B cell (primary cell): ENCODE data around the gene OGDHL. TPM values are rescaled to one million over a fixed set of nuclear protein-coding genes. Genes with fewer than 3 reads are reported as not detected.

Source experiments
- ATAC-seq: fragments of 200-7000 bp; cut with Tn5 transposase; one replicate; pipeline ENCODE4 v1.10.0; 2021; ENCODE audit warnings: low read depth, mild to moderate bottlenecking, moderate number of reproducible peaks, moderate library complexity
- CTCF ChIA-PET: fragments of 350-600 bp; sonication (Branson Sonifier 250); formaldehyde crosslinking; loops from one replicate; lab custom pipeline; 2021; ENCODE audit warnings: antibody characterized with exemption, inconsistent platforms; lab: Charles Lee
- POLR2A ChIA-PET: fragments of 350-600 bp; sonication (Branson Sonifier 250); formaldehyde crosslinking; loops from one replicate; lab custom pipeline; 2021; ENCODE audit warnings: antibody characterized with exemption; lab: Charles Lee
- DNase-seq: peaks from one replicate; pipeline ENCODE4 v3.0.0; 2013
- H2AFZ ChIP-seq: 2 replicates; pipeline ENCODE4 v1.6.1; 2012; ENCODE audit warnings: mild to moderate bottlenecking, low read depth, low read length; ENCODE audit not compliant: insufficient read depth, poor library complexity, severe bottlenecking
- H3K27ac ChIP-seq, 2 donors: 1 replicate in 1 of 2; 2 replicates in 1 of 2; pipeline ENCODE4 v1.5.1; 2012 to 2013; ENCODE audit warnings: low read length in 2 of 2, mild to moderate bottlenecking in 2 of 2, moderate library complexity in 1 of 2
- H3K27me3 ChIP-seq, 4 experiments: fragments of 200-600 bp in 1 of 4; sonication (generic) in 1 of 4; replicated peaks in 1 of 4; 1 replicate in 2 of 4; 2 replicates in 2 of 4; pipeline versions ENCODE4 v1.6.1 to v1.7.0; 2013 to 2016; ENCODE audit warnings: low read length in 3 of 4, mild to moderate bottlenecking in 2 of 4, mixed read lengths in 1 of 4, moderate library complexity in 1 of 4; ENCODE audit not compliant: insufficient read depth in 4 of 4, control insufficient read depth in 3 of 4; ENCODE audit errors: control extremely low read depth in 1 of 4
- H3K36me3 ChIP-seq, 2 experiments: replicated peaks in 1 of 2; 1 replicate in 1 of 2; 2 replicates in 1 of 2; pipeline versions ENCODE4 v1.6.1 to v1.7.1; 2013; ENCODE audit warnings: low read length in 1 of 2; ENCODE audit not compliant: insufficient read depth in 2 of 2, control insufficient read depth in 1 of 2; ENCODE audit errors: control extremely low read depth in 1 of 2, extremely low read depth in 1 of 2
- H3K4me1 ChIP-seq, 2 donors: fragments of 200-600 bp in 1 of 2; sonication (generic) in 1 of 2; 1 replicate in 1 of 2; 2 replicates in 1 of 2; pipeline versions ENCODE4 v1.5.1 to v1.6.1; 2013 to 2017; ENCODE audit warnings: low read length in 2 of 2; ENCODE audit not compliant: control insufficient read depth in 2 of 2, insufficient read depth in 2 of 2
- H3K4me2 ChIP-seq: replicated peaks from 2 replicates; pipeline ENCODE3; 2012; ENCODE audit warnings: mild to moderate bottlenecking, low read depth, low read length; ENCODE audit not compliant: poor library complexity, severe bottlenecking
- H3K4me3 ChIP-seq, 5 experiments: fragments of 200-600 bp in 1 of 5; sonication (generic) in 1 of 5; 1 replicate in 3 of 5; 2 replicates in 2 of 5; pipeline versions ENCODE4 v1.5.1 to v1.7.0; 2011 to 2016; ENCODE audit warnings: low read length in 4 of 5, mild to moderate bottlenecking in 4 of 5, low read depth in 2 of 5, control low read depth in 1 of 5, moderate library complexity in 1 of 5; ENCODE audit not compliant: insufficient read depth in 1 of 5; ENCODE audit errors: control extremely low read depth in 1 of 5, extremely low read depth in 1 of 5
- H3K79me2 ChIP-seq: fragments of 200-600 bp; sonication (generic); one replicate; pipeline ENCODE4 v1.6.0; 2016; ENCODE audit warnings: low read length; ENCODE audit not compliant: control insufficient read depth, insufficient read depth
- H3K9ac ChIP-seq: fragments of 200-600 bp; sonication (generic); 2 replicates; pipeline ENCODE4 v1.6.1; 2017; ENCODE audit warnings: mild to moderate bottlenecking, low read length, moderate library complexity
- H3K9me3 ChIP-seq, 3 donors: one replicate each; pipeline versions ENCODE4 v1.6.1 to v1.7.1; 2013; ENCODE audit warnings: low read length in 2 of 3; ENCODE audit not compliant: control insufficient read depth in 2 of 3, insufficient read depth in 1 of 3; ENCODE audit errors: control extremely low read depth in 1 of 3
- H4K20me1 ChIP-seq: 2 replicates; pipeline ENCODE4 v1.6.0; 2012; ENCODE audit warnings: mild to moderate bottlenecking, low read length; ENCODE audit not compliant: insufficient read depth, control insufficient read depth, poor library complexity, severe bottlenecking
- H3K27ac Mint-ChIP-seq: one replicate; pipeline ENCODE4 v1.8.0; 2021; ENCODE audit warnings: mixed read lengths
- H3K27me3 Mint-ChIP-seq: one replicate; pipeline ENCODE4 v1.8.0; 2021; ENCODE audit warnings: mixed read lengths
- H3K4me1 Mint-ChIP-seq: one replicate; pipeline ENCODE4 v1.8.0; 2021; ENCODE audit warnings: mixed read lengths
- H3K4me3 Mint-ChIP-seq: one replicate; pipeline ENCODE4 v1.8.0; 2021; ENCODE audit warnings: mixed read lengths
- H3K9me3 Mint-ChIP-seq: one replicate; pipeline ENCODE4 v1.8.0; 2022; ENCODE audit warnings: mixed read lengths; ENCODE audit not compliant: insufficient read depth
- EZH2 ChIP-seq: IDR thresholded peaks from 2 replicates; pipeline ENCODE4 v1.6.1; 2012; ENCODE audit warnings: borderline replicate concordance, low read depth, mild to moderate bottlenecking, moderate library complexity, low read length; ENCODE audit not compliant: insufficient read depth, poor library complexity, severe bottlenecking
- WGBS: methylation state at CpG from one replicate; pipeline ENCODE4 v1.1.5; 2013; ENCODE audit warnings: missing lambda C conversion rate; ENCODE audit not compliant: insufficient coverage; 5-methylcytosine and 5-hydroxymethylcytosine counted together
- intact Hi-C: fragments of 100-400 bp; cut with micrococcal nuclease; formaldehyde crosslinking; loops from one replicate; pipeline ENCODE4 v1.10.0; 2022
- polyA plus RNA-seq: library from polyadenylated mRNA; depleted of rRNA; stranded (reverse); fragments of >200 nt; gene quantifications from 2 replicates; pipeline ENCODE4 v1.2.3, GENCODE V29; 2012
- total RNA-seq, 2 donors: library from RNA; stranded (reverse); fragments of 120-200 nt in 1 of 2; gene quantifications; 1 replicate in 1 of 2; 2 replicates in 1 of 2; pipeline versions ENCODE4 v1.2.3 to v1.2.4, GENCODE V29; 2013 to 2022
- TF ChIP-seq, protein P1 (sequence below): fragments of 200-600 bp; IDR thresholded peaks from one replicate; pipeline ENCODE4 v1.8.0; 2022; ENCODE audit warnings: antibody characterized with exemption, mild to moderate bottlenecking

Gene OGDHL
- total and polyA plus RNA-seq, 2 donors (not counting 1 experiment from before 2014, with no cell fraction given): not detected

DNA sequence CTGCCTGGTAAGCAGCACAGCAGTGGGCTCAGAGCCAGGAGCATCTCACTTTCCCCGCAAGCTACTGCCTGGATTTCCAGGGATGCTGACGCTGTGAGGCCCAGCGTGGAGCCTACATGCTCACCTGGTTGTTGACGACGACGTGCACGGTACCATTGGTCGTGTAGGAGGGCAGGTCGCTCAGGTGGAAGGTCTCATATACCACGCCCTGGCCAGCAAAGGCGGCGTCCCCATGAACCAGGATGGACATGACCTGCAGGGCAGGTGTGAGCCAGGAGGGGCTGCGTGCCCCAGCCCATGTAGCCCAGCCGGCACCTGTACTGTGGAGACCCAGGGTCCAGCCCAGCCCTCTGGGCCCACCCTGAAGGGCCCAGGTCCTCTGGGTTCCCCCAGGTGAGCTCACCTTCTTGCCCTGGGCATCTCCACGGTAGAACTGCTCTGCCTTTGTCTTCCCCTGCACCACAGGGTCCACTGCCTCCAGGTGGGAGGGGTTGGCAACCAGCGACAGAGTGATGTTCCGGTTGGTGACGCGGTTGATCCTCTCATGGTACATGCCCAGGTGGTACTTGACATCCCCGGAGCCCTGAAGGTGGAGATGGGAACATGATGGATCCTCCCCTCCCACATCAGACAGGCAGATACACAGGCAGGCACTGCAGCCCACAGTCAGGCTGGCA is 15.4 kb downstream of the OGDHL start:
- Histone ChIP-seq H4K20me1 (no peaks in the 10 kb centered on the region), H3K79me2 (no peaks in the 10 kb centered on the region), H2AFZ (no peak overlapping the region), H3K9ac (no peak overlapping the region), H3K9me3 (peaks cover 0 to 5% (median 0%) of the 10 kb centered on the region in 3 donors), H3K4me3 (no peak overlapping the region), H3K27ac (no peak overlapping the region), H3K4me2 (no peak overlapping the region), H3K27me3 (no peaks in the 10 kb centered on the region), H3K36me3 (no peaks in the 10 kb centered on the region), H3K4me1 (no peaks in the 10 kb centered on the region)
- ATAC-seq (no peak), DNase-seq (no peak)
- no peaks in the 10 kb centered on the region for H3K4me1 Mint-ChIP-seq
- no peak for TF ChIP-seq EZH2
- TF ChIP-seq, protein P1, sequence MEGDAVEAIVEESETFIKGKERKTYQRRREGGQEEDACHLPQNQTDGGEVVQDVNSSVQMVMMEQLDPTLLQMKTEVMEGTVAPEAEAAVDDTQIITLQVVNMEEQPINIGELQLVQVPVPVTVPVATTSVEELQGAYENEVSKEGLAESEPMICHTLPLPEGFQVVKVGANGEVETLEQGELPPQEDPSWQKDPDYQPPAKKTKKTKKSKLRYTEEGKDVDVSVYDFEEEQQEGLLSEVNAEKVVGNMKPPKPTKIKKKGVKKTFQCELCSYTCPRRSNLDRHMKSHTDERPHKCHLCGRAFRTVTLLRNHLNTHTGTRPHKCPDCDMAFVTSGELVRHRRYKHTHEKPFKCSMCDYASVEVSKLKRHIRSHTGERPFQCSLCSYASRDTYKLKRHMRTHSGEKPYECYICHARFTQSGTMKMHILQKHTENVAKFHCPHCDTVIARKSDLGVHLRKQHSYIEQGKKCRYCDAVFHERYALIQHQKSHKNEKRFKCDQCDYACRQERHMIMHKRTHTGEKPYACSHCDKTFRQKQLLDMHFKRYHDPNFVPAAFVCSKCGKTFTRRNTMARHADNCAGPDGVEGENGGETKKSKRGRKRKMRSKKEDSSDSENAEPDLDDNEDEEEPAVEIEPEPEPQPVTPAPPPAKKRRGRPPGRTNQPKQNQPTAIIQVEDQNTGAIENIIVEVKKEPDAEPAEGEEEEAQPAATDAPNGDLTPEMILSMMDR: no peak
- POLR2A ChIA-PET: no interaction called here
- no peaks in the 10 kb centered on the region for H3K9me3 Mint-ChIP-seq
- CTCF ChIA-PET: no interaction called here
- H3K4me3 Mint-ChIP-seq: no peak overlapping the region
- no peak overlapping the region for H3K27ac Mint-ChIP-seq
- H3K27me3 Mint-ChIP-seq: peaks cover 13% of the 10 kb centered on the region
- 90% methylated on average over 19 of the region's 20 CpGs for WGBS
- intact Hi-C loops: no loop called here

DNA sequence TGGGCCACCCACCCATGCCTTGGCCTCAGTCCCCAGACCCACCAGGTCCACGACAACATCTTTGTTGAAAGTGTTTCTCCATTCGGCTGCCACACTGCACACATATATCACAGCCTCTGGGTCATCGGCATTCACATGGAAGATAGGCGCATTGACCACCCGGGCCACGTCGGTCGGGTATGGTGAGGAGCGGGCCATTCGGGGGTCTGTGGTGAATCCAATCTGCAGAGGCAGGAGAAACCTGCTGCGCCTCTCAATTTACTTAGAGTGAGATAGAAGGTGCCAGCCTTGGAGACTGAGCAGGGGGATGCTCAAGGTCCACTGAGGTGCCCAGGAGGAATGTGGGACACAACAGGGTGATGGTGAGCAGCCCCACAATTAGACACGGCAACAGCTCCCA is 16.4 kb downstream of the OGDHL start:
- ATAC-seq (no peak), DNase-seq (no peak)
- H3K4me1 Mint-ChIP-seq: no peaks in the 10 kb centered on the region
- Histone ChIP-seq H2AFZ (no peak overlapping the region), H3K27ac (no peak overlapping the region), H3K4me3 (no peak overlapping the region), H3K79me2 (no peaks in the 10 kb centered on the region), H4K20me1 (no peaks in the 10 kb centered on the region), H3K9ac (no peak overlapping the region), H3K9me3 (no peaks in the 10 kb centered on the region), H3K4me2 (no peak overlapping the region), H3K36me3 (no peaks in the 10 kb centered on the region), H3K27me3 (no peaks in the 10 kb centered on the region), H3K4me1 (no peaks in the 10 kb centered on the region)
- ChIA-PET CTCF (no interaction called here), POLR2A (no interaction called here)
- H3K27ac Mint-ChIP-seq: no peak overlapping the region
- WGBS: 97% methylated on average over 12 of the region's 12 CpGs
- H3K27me3 Mint-ChIP-seq: peaks cover 7% of the 10 kb centered on the region
- H3K4me3 Mint-ChIP-seq: no peak overlapping the region
- intact Hi-C loops: no loop called here
- no peaks in the 10 kb centered on the region for H3K9me3 Mint-ChIP-seq
- TF ChIP-seq, protein P1: no peak
- TF ChIP-seq EZH2: no peak
